Transverse colon (tissue), 4 donors: ENCODE data around the gene ZNF500. TPM values are rescaled to one million over a fixed set of nuclear protein-coding genes. Genes with fewer than 3 reads are reported as not detected.

Experiments
- DNase-seq: peaks from one replicate; pipeline ENCODE4 v3.0.0-alpha.2; 2019
- H3K27ac ChIP-seq, 4 donors: fragments of 200-600 bp; sonication (generic); 2 replicates each; pipeline ENCODE4 v1.5.1; 2016 to 2018; ENCODE audit warnings: inconsistent platforms in 4 of 4
- H3K27me3 ChIP-seq: fragments of 200-600 bp; sonication (generic); 2 replicates; pipeline ENCODE4 v1.5.1; 2017; ENCODE audit warnings: inconsistent platforms
- H3K36me3 ChIP-seq, 4 donors: fragments of 200-600 bp; sonication (generic); 2 replicates each; pipeline ENCODE4 v1.5.1; 2017 to 2019; ENCODE audit warnings: inconsistent platforms in 4 of 4
- H3K4me1 ChIP-seq, 4 donors: fragments of 200-600 bp; sonication (generic); 2 replicates each; pipeline ENCODE4 v1.5.1; 2017 to 2020; ENCODE audit warnings: inconsistent platforms in 4 of 4
- H3K4me3 ChIP-seq, 4 donors: fragments of 200-600 bp; sonication (generic); 1 replicate in 1 of 4; 2 replicates in 3 of 4; pipeline versions ENCODE4 v1.5.1 to v1.6.1; 2017 to 2019; ENCODE audit warnings: inconsistent platforms in 4 of 4
- H3K9me3 ChIP-seq, 2 donors: fragments of 200-600 bp; sonication (generic); 2 replicates each; pipeline ENCODE4 v1.5.1; 2017 to 2019; ENCODE audit warnings: inconsistent platforms in 2 of 2
- EP300 ChIP-seq: sonication (generic); formaldehyde crosslinking; IDR thresholded peaks from one replicate; pipeline ENCODE4 v1.6.1; 2017; ENCODE audit warnings: antibody characterized with exemption, low read depth
- POLR2A ChIP-seq: fragments of 450-650 bp; IDR thresholded peaks from one replicate; pipeline ENCODE4 v1.6.1; 2016; ENCODE audit warnings: antibody characterized with exemption, mild to moderate bottlenecking, moderate library complexity
- POLR2AphosphoS5 ChIP-seq, 3 donors: sonication (generic); formaldehyde crosslinking; IDR thresholded peaks; one replicate each; pipeline ENCODE4 v1.6.1; 2016; ENCODE audit warnings: antibody characterized with exemption in 3 of 3
- WGBS, 2 donors: methylation state at CpG; one replicate each; pipeline ENCODE4 v1.1.5; 2018; ENCODE audit warnings: low coverage in 1 of 2; 5-methylcytosine and 5-hydroxymethylcytosine counted together
- in situ Hi-C, 4 donors: fragments of 200-750 bp; cut with MboI; loops; one replicate each; pipeline versions ENCODE4 v1.15.0 to v1.15.1; 2017; ENCODE audit warnings: low sequenced_read_pairs in 3 of 4, low pct_ligation_motif_present in 1 of 4, low pct_unique_long_range_greater_than_20kb in 1 of 4
- intact Hi-C: fragments of 100-400 bp; cut with DNase I; formaldehyde crosslinking; loops from one replicate; pipeline ENCODE4 v1.15.1; 2023; ENCODE audit warnings: low total_unique reads
- total RNA-seq, 4 donors: library from RNA; depleted of rRNA; stranded (reverse); fragments of >200 nt; gene quantifications; one replicate each; pipeline ENCODE4 v1.1.0, GENCODE V29; 2016
- TF ChIP-seq, protein P1 (sequence below), 5 experiments: fragments of 200-600 bp in 3 of 5; fragments of 450-650 bp in 2 of 5; sonication (generic) in 3 of 5; IDR thresholded peaks; 1 replicate in 2 of 5; 2 replicates in 3 of 5; pipeline ENCODE4 v1.5.1; 2016 to 2017; ENCODE audit warnings: antibody characterized with exemption in 5 of 5, inconsistent platforms in 3 of 5, mild to moderate bottlenecking in 2 of 5, moderate library complexity in 1 of 5

The ZNF500 gene
- total RNA-seq, 4 donors from 2014 or later = 9.7 to 31.2 (median 11.6) TPM

DNA sequence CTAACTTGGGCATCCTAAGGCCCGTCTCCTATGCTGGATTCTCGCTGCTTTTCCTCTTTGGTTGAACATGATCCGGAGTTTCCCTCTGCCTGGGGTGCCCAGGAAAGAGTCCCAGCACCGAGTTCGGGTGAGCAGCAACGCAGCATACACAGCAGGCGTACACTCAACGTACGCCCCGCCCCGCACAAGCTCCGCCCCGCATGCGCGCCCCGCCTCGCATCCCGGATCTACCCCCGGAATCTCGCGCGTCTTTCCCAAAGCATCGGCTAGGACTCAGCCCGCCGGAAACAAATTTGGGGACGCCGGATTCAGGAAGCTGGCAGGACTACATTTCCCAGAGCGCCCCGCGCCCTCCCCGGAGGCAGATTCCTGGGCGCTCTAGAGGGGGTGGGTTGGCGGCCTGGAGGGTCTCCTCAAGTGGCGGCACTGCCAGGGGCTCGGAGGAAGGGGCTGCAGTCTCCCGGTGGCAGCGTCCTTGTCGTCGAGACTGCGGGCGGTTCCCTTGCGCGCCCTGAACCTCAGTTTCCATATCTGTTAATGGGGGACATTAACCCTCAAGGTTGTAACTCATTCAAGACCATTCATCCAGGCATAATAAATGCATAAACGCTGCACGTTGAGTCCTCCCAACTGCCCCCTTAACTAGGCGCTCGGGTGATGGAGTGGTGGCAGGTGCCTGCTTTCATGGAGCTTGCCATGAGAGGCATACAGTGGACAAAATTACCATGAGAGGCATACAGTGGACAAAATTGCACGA lies 1.8 kb upstream of the ZNF500 start:
- Histone ChIP-seq H3K27me3 (no peaks in the 10 kb centered on the region), H3K27ac (peak overlapping the region; percentile 91 to 96 (median 93)), H3K4me1 (peaks cover 11 to 37% (median 26%) of the 10 kb centered on the region in 4 donors), H3K4me3 (peak overlapping the region; percentile 49 to 93 (median 72)), H3K36me3 (peaks cover 0 to 5% (median 0%) of the 10 kb centered on the region in 4 donors), H3K9me3 (no peaks in the 10 kb centered on the region)
- intact Hi-C loops = loop anchor here (5.0 kb wide), 1 partner anchor 34 kb away; the partner anchor contains the start of gene ROGDI
- 4 to 13% methylated on average over 14 to 45 of the region's 48 CpGs for WGBS, 2 donors
- DNase-seq = peak; percentile 99
- TF ChIP-seq POLR2A (peak; percentile 89), POLR2AphosphoS5 (IDR thresholded peaks at IDR 0.05) (peak; percentile 95 to 97 (median 95)), EP300 (no peak)
- in situ Hi-C loops = no loop called here

DNA sequence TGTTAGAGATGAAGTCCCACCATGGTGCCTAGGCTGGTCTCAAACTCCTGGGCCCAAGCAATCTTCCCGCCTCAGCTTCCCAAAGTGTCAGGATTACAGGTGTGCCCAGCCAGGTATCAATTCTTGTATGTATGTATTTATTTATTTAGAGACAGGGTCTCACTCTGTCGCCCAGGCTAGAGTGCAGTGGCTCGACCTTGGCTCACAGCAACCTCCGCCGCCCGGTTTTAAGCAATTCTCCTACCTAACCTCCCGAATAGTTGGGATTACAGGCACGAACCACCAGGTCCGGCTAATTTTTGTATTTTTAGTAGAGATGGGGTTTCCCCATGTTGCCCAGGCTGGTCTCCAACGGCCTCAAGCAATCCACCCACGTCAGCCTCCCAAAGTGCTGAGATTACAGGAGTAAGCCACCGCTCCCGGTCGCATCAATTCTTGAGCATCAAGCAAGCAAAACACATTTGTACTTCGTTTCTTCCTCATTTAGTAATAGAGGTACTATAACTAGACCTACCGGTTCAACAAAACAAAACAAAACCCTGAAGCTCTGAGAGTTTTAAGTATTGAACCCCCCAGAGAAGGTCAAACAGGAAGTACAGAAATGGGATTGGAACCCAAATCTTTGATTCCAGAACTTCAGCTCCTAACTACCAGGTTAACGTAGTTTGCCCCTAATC lies 1.0 kb upstream of the ZNF500 start:
- TF ChIP-seq, protein P1, sequence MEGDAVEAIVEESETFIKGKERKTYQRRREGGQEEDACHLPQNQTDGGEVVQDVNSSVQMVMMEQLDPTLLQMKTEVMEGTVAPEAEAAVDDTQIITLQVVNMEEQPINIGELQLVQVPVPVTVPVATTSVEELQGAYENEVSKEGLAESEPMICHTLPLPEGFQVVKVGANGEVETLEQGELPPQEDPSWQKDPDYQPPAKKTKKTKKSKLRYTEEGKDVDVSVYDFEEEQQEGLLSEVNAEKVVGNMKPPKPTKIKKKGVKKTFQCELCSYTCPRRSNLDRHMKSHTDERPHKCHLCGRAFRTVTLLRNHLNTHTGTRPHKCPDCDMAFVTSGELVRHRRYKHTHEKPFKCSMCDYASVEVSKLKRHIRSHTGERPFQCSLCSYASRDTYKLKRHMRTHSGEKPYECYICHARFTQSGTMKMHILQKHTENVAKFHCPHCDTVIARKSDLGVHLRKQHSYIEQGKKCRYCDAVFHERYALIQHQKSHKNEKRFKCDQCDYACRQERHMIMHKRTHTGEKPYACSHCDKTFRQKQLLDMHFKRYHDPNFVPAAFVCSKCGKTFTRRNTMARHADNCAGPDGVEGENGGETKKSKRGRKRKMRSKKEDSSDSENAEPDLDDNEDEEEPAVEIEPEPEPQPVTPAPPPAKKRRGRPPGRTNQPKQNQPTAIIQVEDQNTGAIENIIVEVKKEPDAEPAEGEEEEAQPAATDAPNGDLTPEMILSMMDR (IDR thresholded peaks at IDR 0.05) = no peak
- TF ChIP-seq POLR2A (no peak), EP300 (no peak), POLR2AphosphoS5 (IDR thresholded peaks at IDR 0.05) (no peak)
- Histone ChIP-seq H3K27me3 (no peaks in the 10 kb centered on the region), H3K27ac (peak overlapping the region; percentile 91 to 96 (median 93)), H3K36me3 (peaks cover 0 to 5% (median 0%) of the 10 kb centered on the region in 4 donors), H3K4me3 (peak overlapping the region; percentile 16 to 93 (median 82)), H3K9me3 (no peaks in the 10 kb centered on the region), H3K4me1 (peaks cover 11 to 37% (median 26%) of the 10 kb centered on the region in 4 donors)
- peak; percentile 40 for DNase-seq
- intact Hi-C loops (loop anchor here (5.0 kb wide), 1 partner anchor 34 kb away; the partner anchor contains the start of gene ROGDI), in situ Hi-C loops (no loop called here)
- 38 to 42% methylated on average over 6 to 17 of the region's 17 CpGs for WGBS, 2 donors

DNA sequence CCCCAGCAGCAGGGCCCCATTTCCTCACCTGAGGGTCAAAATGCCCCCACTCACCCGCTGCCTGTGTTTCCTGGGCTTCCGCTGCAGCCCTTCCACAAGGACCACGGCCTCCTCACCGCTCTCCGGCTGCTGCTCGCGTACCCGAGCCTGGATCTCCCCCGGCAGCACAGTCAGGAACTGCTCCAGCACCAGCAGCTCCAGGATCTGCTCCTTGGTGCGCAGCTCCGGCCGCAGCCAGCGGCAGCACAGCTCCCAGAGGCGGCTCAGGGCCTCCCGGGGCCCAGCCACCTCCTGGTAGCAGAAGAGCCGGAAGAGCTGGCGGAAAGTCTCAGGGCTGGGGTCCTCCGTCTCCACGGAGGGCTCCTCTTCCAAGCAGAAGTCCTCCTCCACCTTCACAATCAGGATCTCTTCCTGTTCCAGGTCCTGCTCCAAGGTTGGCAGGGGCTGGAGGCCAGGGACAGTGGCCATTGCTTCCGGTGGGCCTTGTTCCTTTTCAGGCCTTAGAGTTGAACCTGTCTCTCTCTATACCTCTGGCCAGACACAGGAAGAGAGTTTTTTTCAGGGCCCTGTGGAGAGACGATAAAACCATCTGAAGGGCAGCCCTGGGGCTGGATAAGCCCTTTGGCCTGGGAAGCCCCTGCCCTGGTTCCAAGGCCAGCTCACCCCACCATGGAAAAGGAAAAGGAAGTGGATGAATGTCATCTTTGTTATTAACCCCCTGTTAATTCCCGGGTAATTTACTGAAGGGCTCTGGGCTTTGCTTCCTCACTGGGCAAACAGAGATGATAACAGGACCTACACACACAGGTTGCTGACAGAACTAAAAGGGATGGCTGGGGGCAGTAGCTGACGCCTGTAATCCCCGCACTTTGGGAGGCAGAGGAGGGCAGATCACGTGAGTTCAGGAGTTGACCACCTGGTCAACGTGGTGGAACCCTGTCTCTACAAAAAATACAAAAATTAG lies 1.2 kb downstream of the ZNF500 start:
- in situ Hi-C loops (no loop called here), intact Hi-C loops (loop anchor here (5.0 kb wide), 1 partner anchor 37 kb away; the partner anchor contains the start of gene ROGDI)
- TF ChIP-seq POLR2AphosphoS5 (IDR thresholded peaks at IDR 0.05) (no peak), POLR2A (no peak), EP300 (no peak)
- TF ChIP-seq, protein P1 (IDR thresholded peaks at IDR 0.05) = no peak
- peak overlapping the region; percentile 91 to 96 (median 93) for H3K27ac ChIP-seq
- peaks cover 0 to 9% (median 4%) of the 10 kb centered on the region in 4 donors for H3K36me3 ChIP-seq
- 81 to 100% methylated on average over 1 to 26 of the region's 26 CpGs for WGBS, 2 donors
- H3K4me3 ChIP-seq = peak overlapping the region in 3 of 4 donors; percentile 73 to 93 (median 91)
- peaks cover 11 to 37% (median 26%) of the 10 kb centered on the region in 4 donors for H3K4me1 ChIP-seq
- DNase-seq = no peak
- H3K9me3 ChIP-seq = no peaks in the 10 kb centered on the region
- H3K27me3 ChIP-seq = no peaks in the 10 kb centered on the region

DNA sequence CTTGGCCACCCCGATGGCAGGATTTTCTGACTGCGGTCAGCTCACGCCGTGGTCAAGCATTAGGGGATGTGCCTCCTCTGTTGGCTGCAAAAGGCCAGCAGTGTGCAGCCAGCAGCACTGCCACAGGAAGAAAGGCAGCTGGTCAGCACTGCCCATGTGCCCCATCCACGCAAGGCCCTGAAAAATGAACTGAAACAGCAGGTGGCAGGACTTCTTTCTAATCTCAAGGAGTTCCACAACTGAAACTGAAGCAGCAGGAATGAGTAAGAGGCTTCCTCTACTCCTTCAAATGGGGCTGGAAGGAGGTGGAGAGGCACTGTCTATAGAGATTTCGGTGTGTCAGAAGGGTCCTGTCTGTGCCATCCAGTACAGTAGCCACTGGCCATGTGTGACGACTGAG lies 3.2 kb downstream of the ZNF500 start:
- peaks cover 0 to 20% (median 10%) of the 10 kb centered on the region in 4 donors for H3K36me3 ChIP-seq
- no peak overlapping the region for H3K27ac ChIP-seq
- in situ Hi-C loops (no loop called here), intact Hi-C loops (no loop called here)
- no peak for TF ChIP-seq POLR2AphosphoS5 (IDR thresholded peaks at IDR 0.05)
- TF ChIP-seq, protein P1 (IDR thresholded peaks at IDR 0.05) = no peak
- no peak for TF ChIP-seq POLR2A
- no peak for TF ChIP-seq EP300
- no peaks in the 10 kb centered on the region for H3K9me3 ChIP-seq
- peaks cover 11 to 31% (median 25%) of the 10 kb centered on the region in 4 donors for H3K4me1 ChIP-seq
- 88% methylated on average over 7 of the region's 7 CpGs; no CpG with 5 or more reads in 1 of the 2 donors for WGBS, 2 donors
- no peak for DNase-seq
- H3K4me3 ChIP-seq = no peak overlapping the region
- H3K27me3 ChIP-seq = no peaks in the 10 kb centered on the region
